OCI-LY7 (cell line): ENCODE measurements around the gene DIRAS1. TPM values are rescaled to one million over a fixed set of nuclear protein-coding genes. Genes with fewer than 3 reads are reported as not detected.

Source experiments
- BruUV-seq: library from RNA; stranded (reverse); fragments of 400-500 nt; replicated peaks from 2 replicates; lab custom pipeline; 2021; lab: Mats Ljungman, UMichigan
- CTCF ChIA-PET: fragments of 300-600 bp; sonication (Branson Sonifier 250); formaldehyde crosslinking; loops from one replicate; lab custom pipeline; 2022; ENCODE audit warnings: antibody characterized with exemption; ENCODE audit not compliant: unreplicated experiment; lab: Charles Lee
- POLR2A ChIA-PET: fragments of 300-600 bp; sonication (Branson Sonifier 250); formaldehyde crosslinking; loops from one replicate; lab custom pipeline; 2022; ENCODE audit warnings: antibody characterized with exemption; lab: Charles Lee
- DNase-seq: peaks from one replicate; pipeline ENCODE4 v3.0.0-alpha.2; 2015; ENCODE audit warnings: low spot score
- H2AFZ ChIP-seq: fragments of 200-600 bp; sonication (generic), shearing (Covaris generic); 2 replicates; pipeline ENCODE4 v1.6.1; 2014; ENCODE audit warnings: mild to moderate bottlenecking, antibody characterized with exemption, low read length, moderate library complexity
- H3K27ac ChIP-seq: fragments of 200-600 bp; sonication (generic); 2 replicates; pipeline ENCODE4 v1.5.1; 2014; ENCODE audit warnings: mixed run types, low read depth, mild to moderate bottlenecking, moderate library complexity, low read length, inconsistent platforms; ENCODE audit not compliant: poor library complexity, severe bottlenecking
- H3K36me3 ChIP-seq: fragments of 200-600 bp; sonication (generic); 2 replicates; pipeline ENCODE4 v1.6.1; 2014; ENCODE audit warnings: mild to moderate bottlenecking, antibody characterized with exemption, low read length, moderate library complexity, mixed read lengths; ENCODE audit not compliant: insufficient read depth
- H3K4me1 ChIP-seq: fragments of 200-600 bp; sonication (generic); 2 replicates; pipeline ENCODE4 v1.5.1; 2014; ENCODE audit warnings: mild to moderate bottlenecking, low read length; ENCODE audit not compliant: insufficient read depth, poor library complexity, severe bottlenecking
- H3K4me2 ChIP-seq: fragments of 200-600 bp; sonication (generic); 2 replicates; pipeline ENCODE4 v1.6.1; 2014; ENCODE audit warnings: mild to moderate bottlenecking, low read length
- H3K4me3 ChIP-seq: fragments of 200-600 bp; sonication (generic); 2 replicates; pipeline ENCODE4 v1.5.1; 2014; ENCODE audit warnings: mild to moderate bottlenecking, low read depth, low read length; ENCODE audit not compliant: poor library complexity, severe bottlenecking
- H3K79me2 ChIP-seq: fragments of 200-600 bp; sonication (generic); 2 replicates; pipeline ENCODE4 v1.6.1; 2016; ENCODE audit warnings: low read depth, mild to moderate bottlenecking, low read length, moderate library complexity, mixed read lengths; ENCODE audit not compliant: insufficient read depth
- H3K9me2 ChIP-seq: fragments of 200-600 bp; sonication (generic); 2 replicates; pipeline ENCODE4 v1.6.1; 2016; ENCODE audit warnings: mild to moderate bottlenecking, low read length, mixed read lengths; ENCODE audit not compliant: insufficient read depth
- H3K9me3 ChIP-seq: fragments of 200-600 bp; sonication (generic); 2 replicates; pipeline ENCODE4 v1.6.1; 2014; ENCODE audit warnings: mild to moderate bottlenecking, mixed run types, low read length, mixed read lengths
- H4K20me1 ChIP-seq: fragments of 200-600 bp; sonication (generic); 2 replicates; pipeline ENCODE4 v1.6.1; 2014; ENCODE audit warnings: mild to moderate bottlenecking, antibody characterized with exemption, low read length, moderate library complexity, mixed read lengths; ENCODE audit not compliant: insufficient read depth
- CTCF ChIP-seq: fragments of 200-600 bp; sonication (generic); conservative IDR thresholded peaks from 2 replicates; pipeline ENCODE4 v1.5.1; 2014; ENCODE audit warnings: mild to moderate bottlenecking, antibody characterized with exemption, low read length, moderate library complexity, mixed read lengths
- EZH2phosphoT487 ChIP-seq: fragments of 200-600 bp; sonication (generic); IDR thresholded peaks from 2 replicates; pipeline ENCODE4 v1.6.1; 2018; ENCODE audit warnings: low read depth, borderline replicate concordance, mild to moderate bottlenecking, mixed run types, antibody characterized with exemption, low read length, moderate library complexity, mixed read lengths
- intact Hi-C: fragments of 100-400 bp; cut with micrococcal nuclease; formaldehyde crosslinking; loops from one replicate; pipeline ENCODE4 v1.10.0; 2022; ENCODE audit not compliant: unreplicated experiment
- total RNA-seq, 2 experiments: library from RNA; depleted of rRNA in 1 of 2; stranded (reverse); fragments of >200 nt in 1 of 2; shearing (Covaris generic) in 1 of 2; gene quantifications; 2 replicates each; pipeline ENCODE4 v1.2.3, GENCODE V29; 2014 to 2022

DIRAS1 gene
- total RNA-seq, 2 experiments from 2014 or later, result not detected

- no peak overlapping the region for H3K4me3 ChIP-seq
- no TSS peak for BruUV-seq
- intact Hi-C loops, result no loop called here
- no peak for DNase-seq
- H3K9me2 ChIP-seq, result no peaks in the 10 kb centered on the region
- ChIA-PET POLR2A (no interaction called here), CTCF (no interaction called here)
- H3K79me2 ChIP-seq, result peaks cover 42% of the 10 kb centered on the region
- H3K27ac ChIP-seq, result no peak overlapping the region
- H3K4me2 ChIP-seq, result no peak overlapping the region
- no peak for TF ChIP-seq CTCF
- no peak for TF ChIP-seq EZH2phosphoT487
- peaks cover 5% of the 10 kb centered on the region for H3K4me1 ChIP-seq
- H3K36me3 ChIP-seq, result peaks cover 68% of the 10 kb centered on the region
- no peaks in the 10 kb centered on the region for H3K9me3 ChIP-seq
- no peaks in the 10 kb centered on the region; the same call in 1 of the 2 replicates for H4K20me1 ChIP-seq
- H2AFZ ChIP-seq, result no peak overlapping the region
These were observed 48.0 kb upstream of the DIRAS1 start for GRCh38 chr19:2769218-2769617.

- Histone ChIP-seq H3K4me3 (no peak overlapping the region), H3K9me2 (no peaks in the 10 kb centered on the region), H3K79me2 (peaks cover 37% of the 10 kb centered on the region), H3K9me3 (no peaks in the 10 kb centered on the region), H3K27ac (no peak overlapping the region), H3K4me2 (no peak overlapping the region), H3K4me1 (no peaks in the 10 kb centered on the region), H4K20me1 (no peaks in the 10 kb centered on the region), H3K36me3 (peaks cover 72% of the 10 kb centered on the region), H2AFZ (no peak overlapping the region)
- intact Hi-C loops, result no loop called here
- no peak for DNase-seq
- ChIA-PET CTCF (no interaction called here), POLR2A (interaction anchor here (0.6 kb wide), 1 partner anchor 9 kb away, joined by 5 read pairs; no protein-coding TSS in a partner anchor)
- no TSS peak for BruUV-seq
- TF ChIP-seq EZH2phosphoT487 (no peak), CTCF (no peak)
These were observed 47.4 kb upstream of the DIRAS1 start for GRCh38 chr19:2768365-2769132.

GRCh38 chr19:2767688-2768087, 46.5 kb upstream of the DIRAS1 start:
- H3K9me3 ChIP-seq, result no peaks in the 10 kb centered on the region
- no peak overlapping the region for H2AFZ ChIP-seq
- H3K9me2 ChIP-seq, result no peaks in the 10 kb centered on the region
- peaks cover 35% of the 10 kb centered on the region for H3K79me2 ChIP-seq
- no peak overlapping the region for H3K4me3 ChIP-seq
- no peaks in the 10 kb centered on the region for H3K4me1 ChIP-seq
- POLR2A ChIA-PET, result no interaction called here
- BruUV-seq, result no TSS peak
- H3K36me3 ChIP-seq, result peaks cover 81% of the 10 kb centered on the region
- H3K27ac ChIP-seq, result no peak overlapping the region
- TF ChIP-seq EZH2phosphoT487 (no peak), CTCF (no peak)
- intact Hi-C loops, result no loop called here
- no peak for DNase-seq
- no peaks in the 10 kb centered on the region for H4K20me1 ChIP-seq
- no peak overlapping the region for H3K4me2 ChIP-seq
- CTCF ChIA-PET, result no interaction called here
